NCI-H2107 treated with DMSO at 0.1 percent for 48 hours (cell line): Measurements from ENCODE around the gene CATSPER4.

Source experiments
- DNase-seq: peaks from one replicate; lab custom pipeline; 2025; ENCODE audit not compliant: unreplicated experiment; lab: John Stamatoyannopoulos, UW

The CATSPER4 gene

GRCh38 chr1:26234644-26235370, 44.4 kb downstream of the CATSPER4 start:
- DNase-seq = peak; percentile 25

DNA sequence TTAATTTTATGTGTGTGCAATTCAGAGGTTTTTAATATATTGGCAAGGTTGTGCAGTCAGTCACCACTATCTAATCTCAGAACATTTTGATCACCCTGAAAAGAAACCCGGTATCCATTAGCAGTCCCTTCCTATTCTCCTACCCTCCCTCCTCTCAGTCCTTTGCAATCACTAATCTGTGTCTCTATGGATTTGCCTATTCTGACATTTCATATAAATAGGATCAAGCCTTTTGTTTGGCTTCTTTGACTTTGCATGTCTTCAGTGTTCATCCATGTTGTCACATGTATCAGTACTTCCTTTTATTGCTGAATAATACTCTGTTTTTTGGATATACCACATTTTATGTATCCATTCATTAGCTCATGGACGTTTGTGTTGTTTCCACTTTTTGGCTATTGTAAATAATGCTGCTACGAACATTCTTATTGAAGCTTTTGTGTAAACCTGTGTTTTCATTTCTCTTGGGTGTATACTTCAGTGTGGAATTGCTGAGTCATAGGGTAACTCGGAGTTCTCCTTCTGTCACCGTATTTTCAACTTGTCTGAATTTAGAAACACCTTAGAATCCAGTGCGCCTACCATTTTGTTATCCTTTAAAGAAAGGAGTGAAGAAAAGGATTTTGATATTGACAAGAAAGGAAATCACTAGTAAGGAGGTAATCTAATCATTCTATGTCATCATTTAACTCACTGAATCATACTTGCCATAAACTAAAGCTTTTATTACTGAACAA, 47.0 kb downstream of the CATSPER4 start:
- DNase-seq = no peak

DNA sequence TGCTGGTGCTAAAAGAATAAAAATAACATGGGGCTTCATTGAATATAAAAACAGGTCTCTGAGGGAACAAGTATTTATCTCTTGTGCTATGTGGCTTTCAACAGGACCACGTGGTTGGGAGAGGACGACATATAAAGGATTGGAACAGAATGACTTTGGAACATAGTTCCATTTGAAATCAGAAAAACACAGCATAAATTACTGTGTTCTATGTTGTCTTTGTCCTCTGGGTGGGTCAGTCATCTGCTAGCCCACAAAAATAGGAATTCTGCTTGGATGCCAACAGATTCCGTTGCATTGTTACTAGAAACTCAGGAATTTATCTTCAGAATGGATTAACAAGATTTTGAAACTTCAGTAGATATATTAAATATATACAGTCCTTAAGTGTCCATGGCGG, 49.5 kb downstream of the CATSPER4 start:
- no peak for DNase-seq
